H1 (cell line): ENCODE results near the gene ATG7. TPM values are rescaled to one million over a fixed set of nuclear protein-coding genes. Genes with fewer than 3 reads are reported as not detected.

ENCODE experiments used
- BACH1 ChIP-seq: IDR thresholded peaks from 2 replicates; pipeline ENCODE4 v1.6.1; 2012; ENCODE audit warnings: low read length, improper control_type of control experiment
- EP300 ChIP-seq, 2 experiments: IDR thresholded peaks; 1 replicate in 1 of 2; 2 replicates in 1 of 2; pipeline ENCODE4 v1.6.1; 2011 to 2012; ENCODE audit warnings: low read depth in 2 of 2, low read length in 2 of 2, mild to moderate bottlenecking in 2 of 2, borderline replicate concordance in 1 of 2, inconsistent platforms in 1 of 2, moderate library complexity in 1 of 2
- FOSL1 ChIP-seq: IDR thresholded peaks from 2 replicates; pipeline ENCODE4 v1.6.1; 2011; ENCODE audit warnings: mild to moderate bottlenecking, low read depth, low read length, moderate library complexity; ENCODE audit not compliant: insufficient read depth
- TAF1 ChIP-seq: IDR thresholded peaks from 2 replicates; pipeline ENCODE4 v1.6.1; 2011; ENCODE audit warnings: mild to moderate bottlenecking, low read depth, low read length
- TAF7 ChIP-seq: optimal IDR thresholded peaks from 2 replicates; pipeline ENCODE3; 2011; ENCODE audit warnings: low read depth, mild to moderate bottlenecking, inconsistent platforms, low read length, moderate library complexity, borderline replicate concordance
- polyA plus RNA-seq, 7 experiments: library from polyadenylated mRNA; depleted of rRNA in 3 of 7; stranded (reverse) in 5 of 7; unstranded in 2 of 7; fragments of >200 nt in 5 of 7; fragments of 200-250 nt in 2 of 7; gene quantifications; 1 replicate in 5 of 7; 2 replicates in 1 of 7; 4 replicates in 1 of 7; pipeline versions ENCODE4 v1.2.1 to v1.2.3, GENCODE V29; 2011 to 2013; ENCODE audit warnings: missing spikeins in 2 of 7, mixed read lengths in 2 of 7
- total RNA-seq: library from RNA; stranded (reverse); fragmentation: NEBNext Ultra II Directional; extraction: Animal tissue kit (Norgen Biotek cat#: 25700); gene quantifications from 2 replicates; pipeline ENCODE4 v1.2.1, GENCODE V29; 2021

Gene ATG7
- total and polyA plus RNA-seq, 2 of the 8 experiments (the other 6 are each of a cell fraction or from before 2014, with no cell fraction given), result 15.0 to 19.1 TPM

GRCh38 chr3:11351451-11351850 is 79.3 kb downstream of the ATG7 start (continued):
- TF ChIP-seq TAF7 (no peak), EP300 (IDR thresholded peaks at IDR 0.05; ENCODE audit: borderline replicate concordance in 1 of 2, low read depth in 2 of 2, low read length in 2 of 2) (no peak), FOSL1 (no peak), TAF1 (no peak), BACH1 (no peak)
